Endodermal cell (in vitro differentiated cells): Measurements from ENCODE around the gene CCDC87. TPM values are rescaled to one million over a fixed set of nuclear protein-coding genes. Genes with fewer than 3 reads are reported as not detected.
A peak's percentile ranks its signal among the peaks of the same experiment; 100 is the strongest.
"Not testable (repeated sequence)": the region's sequence is repeated elsewhere in the genome, so short reads cannot be mapped to it uniquely, and the experiment has no call there.

ENCODE experiments used
- DNase-seq: peaks from one replicate; pipeline ENCODE4 v3.0.0-alpha.2; 2017
- H3K27ac ChIP-seq: 2 replicates; pipeline ENCODE4 v1.5.1; 2013; ENCODE audit warnings: mild to moderate bottlenecking, low read depth, low read length, moderate library complexity
- H3K27me3 ChIP-seq: 2 replicates; pipeline ENCODE4 v1.6.1; 2013; ENCODE audit warnings: mild to moderate bottlenecking, low read length, moderate library complexity; ENCODE audit not compliant: insufficient read depth, control insufficient read depth, poor library complexity, severe bottlenecking
- H3K36me3 ChIP-seq: 2 replicates; pipeline ENCODE4 v1.7.0; 2013; ENCODE audit warnings: mild to moderate bottlenecking, low read length, moderate library complexity; ENCODE audit not compliant: control insufficient read depth, insufficient read depth
- H3K4me1 ChIP-seq: one replicate; pipeline ENCODE4 v1.7.0; 2013; ENCODE audit warnings: low read length; ENCODE audit not compliant: control insufficient read depth, insufficient read depth
- H3K4me3 ChIP-seq: 2 replicates; pipeline ENCODE4 v1.5.1; 2013; ENCODE audit warnings: mild to moderate bottlenecking, low read length, moderate library complexity
- H3K9ac ChIP-seq: 2 replicates; pipeline ENCODE4 v1.6.1; 2013; ENCODE audit warnings: mild to moderate bottlenecking, low read length, moderate library complexity; ENCODE audit not compliant: poor library complexity, severe bottlenecking; ENCODE audit errors: extremely low read depth
- H3K9me3 ChIP-seq: 2 replicates; pipeline ENCODE4 v1.6.1; 2013; ENCODE audit warnings: mild to moderate bottlenecking, low read length, moderate library complexity; ENCODE audit not compliant: control insufficient read depth
- H3K27ac Mint-ChIP-seq: 2 replicates; pipeline ENCODE4 v1.8.0; 2020; ENCODE audit warnings: mixed read lengths
- H3K27me3 Mint-ChIP-seq: 2 replicates; pipeline ENCODE4 v1.8.0; 2021; ENCODE audit warnings: mild to moderate bottlenecking, mixed read lengths; ENCODE audit not compliant: insufficient read depth
- H3K36me3 Mint-ChIP-seq: 2 replicates; pipeline ENCODE4 v1.8.0; 2020; ENCODE audit warnings: low read depth, mixed read lengths
- H3K4me1 Mint-ChIP-seq: 2 replicates; pipeline ENCODE4 v1.8.0; 2020; ENCODE audit warnings: mixed read lengths
- H3K4me3 Mint-ChIP-seq: 2 replicates; pipeline ENCODE4 v1.8.0; 2020; ENCODE audit warnings: mild to moderate bottlenecking, moderate library complexity, mixed read lengths
- H3K9me3 Mint-ChIP-seq: 2 replicates; pipeline ENCODE4 v1.8.0; 2020; ENCODE audit warnings: mild to moderate bottlenecking, mixed read lengths
- CTCF ChIP-seq: fragments of 200-600 bp; sonication (generic); conservative IDR thresholded peaks from 2 replicates; pipeline ENCODE4 v1.5.0; 2021; ENCODE audit warnings: antibody characterized with exemption, mild to moderate bottlenecking
- WGBS, 2 experiments: methylation state at CpG; one replicate each; pipeline versions ENCODE4 v1.1.5 to v1.1.7; 2013; ENCODE audit warnings: missing lambda C conversion rate in 2 of 2, mixed read lengths in 1 of 2; ENCODE audit not compliant: insufficient coverage in 1 of 2, insufficient read length in 1 of 2; 5-methylcytosine and 5-hydroxymethylcytosine counted together
- long read RNA-seq, 4 experiments: library from polyadenylated mRNA in 2 of 4; library from RNA in 1 of 4; library from capped mRNA in 1 of 4; stranded (forward) in 3 of 4; unstranded in 1 of 4; transcript quantifications; one replicate each; pipeline ENCODE4 v2.0.0, GENCODE V29; 2020 to 2021; ENCODE audit warnings: inconsistent platforms in 1 of 4
- polyA plus RNA-seq, 2 experiments: library from polyadenylated mRNA; stranded (reverse); fragments of 50-300 nt; gene quantifications; one replicate each; pipeline ENCODE4 v1.2.3, GENCODE V29; 2013
- total RNA-seq, 2 donors: library from RNA; stranded (reverse); fragmentation: NEBNext Ultra II Directional in 1 of 2; extraction: Animal tissue kit (Norgen Biotek cat#: 25700) in 1 of 2; gene quantifications; 2 replicates in 1 of 2; 3 replicates in 1 of 2; pipeline ENCODE4 v1.2.1, GENCODE V29; 2021

Gene CCDC87, protein sequence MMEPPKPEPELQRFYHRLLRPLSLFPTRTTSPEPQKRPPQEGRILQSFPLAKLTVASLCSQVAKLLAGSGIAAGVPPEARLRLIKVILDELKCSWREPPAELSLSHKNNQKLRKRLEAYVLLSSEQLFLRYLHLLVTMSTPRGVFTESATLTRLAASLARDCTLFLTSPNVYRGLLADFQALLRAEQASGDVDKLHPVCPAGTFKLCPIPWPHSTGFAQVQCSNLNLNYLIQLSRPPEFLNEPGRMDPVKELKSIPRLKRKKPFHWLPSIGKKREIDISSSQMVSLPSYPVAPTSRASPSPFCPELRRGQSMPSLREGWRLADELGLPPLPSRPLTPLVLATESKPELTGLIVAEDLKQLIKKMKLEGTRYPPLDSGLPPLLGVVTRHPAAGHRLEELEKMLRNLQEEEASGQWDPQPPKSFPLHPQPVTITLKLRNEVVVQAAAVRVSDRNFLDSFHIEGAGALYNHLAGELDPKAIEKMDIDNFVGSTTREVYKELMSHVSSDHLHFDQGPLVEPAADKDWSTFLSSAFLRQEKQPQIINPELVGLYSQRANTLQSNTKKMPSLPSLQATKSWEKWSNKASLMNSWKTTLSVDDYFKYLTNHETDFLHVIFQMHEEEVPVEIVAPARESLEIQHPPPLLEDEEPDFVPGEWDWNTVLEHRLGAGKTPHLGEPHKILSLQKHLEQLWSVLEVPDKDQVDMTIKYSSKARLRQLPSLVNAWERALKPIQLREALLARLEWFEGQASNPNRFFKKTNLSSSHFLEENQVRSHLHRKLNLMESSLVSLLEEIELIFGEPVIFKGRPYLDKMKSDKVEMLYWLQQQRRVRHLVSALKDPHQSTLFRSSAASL
- 1 to 10 TPM in 1 of 2 donors, under 1 TPM in 1; 0.84 to 1.5 TPM for total RNA-seq
- 0.25 TPM for polyA plus RNA-seq (2013, experiment 1 of 2)
- 0.29 TPM for polyA plus RNA-seq (2013, experiment 2 of 2)
- long read RNA-seq, experiment 1: 0 reads
- long read RNA-seq, experiment 2: 0 reads
- long read RNA-seq, experiment 3, partial matches to known transcripts: 0 of 4 reads
- long read RNA-seq, experiment 3, other reads (novel, unspliced or antisense): 0 of 4 reads
- long read RNA-seq, experiment 4: 0 reads

DNA sequence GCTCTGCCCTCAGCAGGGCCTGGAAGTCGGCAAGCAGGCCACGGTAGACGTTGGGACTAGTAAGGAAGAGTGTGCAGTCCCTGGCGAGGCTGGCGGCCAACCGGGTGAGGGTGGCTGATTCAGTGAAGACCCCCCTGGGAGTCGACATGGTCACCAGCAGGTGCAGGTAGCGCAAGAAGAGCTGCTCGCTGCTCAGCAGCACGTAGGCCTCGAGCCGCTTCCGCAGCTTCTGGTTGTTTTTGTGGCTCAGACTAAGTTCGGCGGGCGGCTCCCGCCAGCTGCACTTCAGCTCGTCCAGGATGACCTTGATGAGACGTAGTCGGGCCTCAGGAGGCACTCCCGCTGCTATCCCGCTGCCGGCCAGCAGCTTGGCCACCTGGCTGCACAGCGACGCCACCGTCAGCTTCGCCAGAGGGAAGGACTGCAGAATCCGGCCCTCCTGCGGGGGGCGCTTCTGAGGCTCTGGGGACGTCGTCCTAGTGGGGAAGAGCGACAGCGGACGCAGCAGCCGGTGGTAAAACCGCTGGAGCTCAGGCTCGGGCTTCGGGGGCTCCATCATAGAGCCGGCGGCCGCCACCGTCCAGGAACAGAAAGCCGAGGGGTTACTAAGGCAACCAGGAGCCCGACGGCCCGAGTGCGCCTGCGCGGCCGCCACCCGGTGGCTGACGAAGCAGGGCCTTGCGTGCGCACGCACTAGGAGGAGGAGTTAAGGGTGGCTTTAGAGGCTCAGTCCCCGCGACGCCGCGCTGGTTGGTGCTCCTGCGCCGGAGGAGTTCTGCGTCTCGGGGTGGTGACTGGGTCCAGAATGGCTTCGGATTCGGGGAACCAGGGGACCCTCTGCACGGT, at the start of gene CCDC87, which contains the start of gene CCS:
TSS of gene CCDC87 (minus strand) at position 607 of the 846 bp plus-strand sequence. CDS start at position 559, 48 bp downstream.
TSS of gene CCS (plus strand) at position 729 of the 846 bp plus-strand sequence. CDS start at position 806, 77 bp downstream.
- Histone ChIP-seq H3K9me3 (peaks cover 26% of the 10 kb centered on the region), H3K9ac (peak within 1 kb of the TSS; percentile 67), H3K36me3 (peaks cover 5% of the 10 kb centered on the region), H3K27me3 (no peaks in the 10 kb centered on the region), H3K4me1 (no peaks in the 10 kb centered on the region), H3K4me3 (peak within 1 kb of the TSS; percentile 94), H3K27ac (peak within 1 kb of the TSS; percentile 71)
- peak within 1 kb of the TSS; percentile 88 for H3K4me3 Mint-ChIP-seq
- H3K36me3 Mint-ChIP-seq: peaks cover 16% of the 10 kb centered on the region
- peaks cover 25% of the 10 kb centered on the region for H3K27me3 Mint-ChIP-seq
- H3K4me1 Mint-ChIP-seq: peaks cover 10% of the 10 kb centered on the region
- peak; percentile 96 for TF ChIP-seq CTCF
- 19 to 20% methylated on average over 25 to 68 of the region's 68 CpGs for WGBS, 2 experiments
- peak within 1 kb of the TSS; percentile 98 for H3K27ac Mint-ChIP-seq
- peak; percentile 98 for DNase-seq
- H3K9me3 Mint-ChIP-seq: peaks cover 31% of the 10 kb centered on the region

GRCh38 chr11:66641834-66642233, 49.0 kb upstream of the CCDC87 start:
- Histone ChIP-seq H3K9ac (peak overlapping the region; percentile 34), H3K27me3 (no peaks in the 10 kb centered on the region), H3K36me3 (peaks cover 77% of the 10 kb centered on the region), H3K4me1 (peaks cover 9% of the 10 kb centered on the region), H3K9me3 (no peaks in the 10 kb centered on the region), H3K4me3 (peak overlapping the region; percentile 100), H3K27ac (no peak overlapping the region)
- peak overlapping the region; percentile 99 for H3K4me3 Mint-ChIP-seq
- peaks cover 77% of the 10 kb centered on the region for H3K4me1 Mint-ChIP-seq
- no peaks in the 10 kb centered on the region for H3K9me3 Mint-ChIP-seq
- no peak for TF ChIP-seq CTCF
- no peak overlapping the region for H3K27ac Mint-ChIP-seq
- peaks cover 78% of the 10 kb centered on the region for H3K36me3 Mint-ChIP-seq
- H3K27me3 Mint-ChIP-seq: no peaks in the 10 kb centered on the region
- 84% methylated on average over 3 of the region's 3 CpGs; no CpG with 5 or more reads in 1 of the 2 experiments for WGBS, 2 experiments
- DNase-seq: no peak

GRCh38 chr11:66639814-66640340, 47.0 kb upstream of the CCDC87 start:
- H3K9me3 Mint-ChIP-seq, H3K27me3 Mint-ChIP-seq, H3K27me3 ChIP-seq, H3K27ac ChIP-seq, H3K9me3 ChIP-seq, H3K4me1 ChIP-seq, DNase-seq: not testable (repeated sequence)
- H3K4me3 ChIP-seq: peak overlapping the region; percentile 100
- peak overlapping the region; percentile 100 for H3K27ac Mint-ChIP-seq
- 75 to 85% methylated on average over 3 to 8 of the region's 10 CpGs for WGBS, 2 experiments
- H3K4me1 Mint-ChIP-seq: peaks cover 64% of the 10 kb centered on the region
- H3K4me3 Mint-ChIP-seq: peak overlapping the region; percentile 99
- peaks cover 70% of the 10 kb centered on the region for H3K36me3 Mint-ChIP-seq
- H3K36me3 ChIP-seq: peaks cover 65% of the 10 kb centered on the region
- H3K9ac ChIP-seq: peak overlapping the region; percentile 99
